Body of pancreas (tissue), 4 donors: ENCODE results near the gene RBFOX2.

Source experiments
- CTCF ChIP-seq, 7 experiments: fragments of 450-650 bp in 4 of 7; fragments of 200-600 bp in 3 of 7; sonication (generic) in 3 of 7; IDR thresholded peaks; one replicate each; pipeline ENCODE4 v1.5.1; 2016 to 2019; ENCODE audit warnings: antibody characterized with exemption in 7 of 7
- POLR2A ChIP-seq, 3 donors: fragments of 450-650 bp; IDR thresholded peaks; one replicate each; pipeline ENCODE4 v1.6.1; 2016; ENCODE audit warnings: antibody characterized with exemption in 3 of 3, mild to moderate bottlenecking in 2 of 3

DNA sequence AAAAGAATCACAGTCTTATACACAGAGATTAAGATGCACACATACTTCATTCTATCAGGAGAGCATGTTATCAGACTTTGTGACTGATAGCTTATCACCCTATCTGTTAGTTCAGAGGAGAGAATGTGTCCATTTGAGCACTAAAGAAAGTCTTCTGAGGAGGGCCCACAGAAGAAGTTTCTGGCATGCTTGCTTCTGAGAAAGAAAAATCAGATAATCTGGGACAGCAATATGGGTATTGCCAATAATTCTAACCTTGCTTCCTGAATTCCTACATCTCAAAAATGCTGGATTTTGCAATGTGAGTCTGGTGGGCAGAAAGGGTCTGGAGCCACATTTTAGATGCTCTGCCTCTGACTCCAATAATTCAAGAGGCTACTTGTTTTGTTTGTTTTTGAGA is 128.9 kb downstream of the RBFOX2 start:
- TF ChIP-seq POLR2A (IDR thresholded peaks at IDR 0.05) (no peak), CTCF (IDR thresholded peaks at IDR 0.05) (no peak)
